ENCODE results near the gene GOLGA8A.

GRCh38 chr15:34470091-34470490 is 32.5 kb upstream of the GOLGA8A start:
- TF ChIP-seq CREB5 (CRISPR knock-in tag; IDR thresholded peaks at IDR 0.05; ENCODE audit: low read depth) (no peak), ZNF8 (CRISPR knock-in tag; IDR thresholded peaks at IDR 0.05) (no peak), ZNF565 (CRISPR knock-in tag; conservative IDR thresholded peaks at IDR 0.05; ENCODE audit: low read depth) (no peak), ISL1 (CRISPR knock-in tag; IDR thresholded peaks at IDR 0.05) (no peak), ARNTL (CRISPR knock-in tag; IDR thresholded peaks at IDR 0.05; ENCODE audit: borderline replicate concordance, low read depth) (no peak), TCF4 (CRISPR knock-in tag; IDR thresholded peaks at IDR 0.05; ENCODE audit: borderline replicate concordance) (no peak), RARB (CRISPR knock-in tag; IDR thresholded peaks at IDR 0.05) (no peak), ZNF70 (CRISPR knock-in tag; IDR thresholded peaks at IDR 0.05) (no peak)
- TF ChIP-seq, protein P1, sequence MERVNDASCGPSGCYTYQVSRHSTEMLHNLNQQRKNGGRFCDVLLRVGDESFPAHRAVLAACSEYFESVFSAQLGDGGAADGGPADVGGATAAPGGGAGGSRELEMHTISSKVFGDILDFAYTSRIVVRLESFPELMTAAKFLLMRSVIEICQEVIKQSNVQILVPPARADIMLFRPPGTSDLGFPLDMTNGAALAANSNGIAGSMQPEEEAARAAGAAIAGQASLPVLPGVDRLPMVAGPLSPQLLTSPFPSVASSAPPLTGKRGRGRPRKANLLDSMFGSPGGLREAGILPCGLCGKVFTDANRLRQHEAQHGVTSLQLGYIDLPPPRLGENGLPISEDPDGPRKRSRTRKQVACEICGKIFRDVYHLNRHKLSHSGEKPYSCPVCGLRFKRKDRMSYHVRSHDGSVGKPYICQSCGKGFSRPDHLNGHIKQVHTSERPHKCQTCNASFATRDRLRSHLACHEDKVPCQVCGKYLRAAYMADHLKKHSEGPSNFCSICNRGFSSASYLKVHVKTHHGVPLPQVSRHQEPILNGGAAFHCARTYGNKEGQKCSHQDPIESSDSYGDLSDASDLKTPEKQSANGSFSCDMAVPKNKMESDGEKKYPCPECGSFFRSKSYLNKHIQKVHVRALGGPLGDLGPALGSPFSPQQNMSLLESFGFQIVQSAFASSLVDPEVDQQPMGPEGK (CRISPR knock-in tag; IDR thresholded peaks at IDR 0.05; ENCODE audit: borderline replicate concordance), result no peak

Measured in SK-N-SH treated with all-trans-retinoic acid at 6 μM for 48 hours (cell line).